HFFc6 (cell line): ENCODE data around the gene CHRNA3. TPM values are rescaled to one million over a fixed set of nuclear protein-coding genes. Genes with fewer than 3 reads are reported as not detected.

ENCODE experiments used
- DNase-seq: peaks from one replicate; pipeline ENCODE4 v3.0.0-alpha.2; 2018
- H3K27ac Mint-ChIP-seq: 2 replicates; pipeline ENCODE4 v1.8.0; 2020; ENCODE audit warnings: mild to moderate bottlenecking, mixed read lengths
- H3K27me3 Mint-ChIP-seq: 2 replicates; pipeline ENCODE4 v1.8.0; 2021; ENCODE audit warnings: mild to moderate bottlenecking, moderate library complexity, mixed read lengths; ENCODE audit not compliant: insufficient read depth
- H3K36me3 Mint-ChIP-seq: 2 replicates; pipeline ENCODE4 v1.8.0; 2021; ENCODE audit warnings: low read depth, mixed read lengths
- H3K4me1 Mint-ChIP-seq: 2 replicates; pipeline ENCODE4 v1.8.0; 2020; ENCODE audit warnings: low read depth, mixed read lengths
- H3K4me3 Mint-ChIP-seq: 2 replicates; pipeline ENCODE4 v1.8.0; 2020; ENCODE audit warnings: mild to moderate bottlenecking, moderate library complexity, mixed read lengths
- H3K9me3 Mint-ChIP-seq: 2 replicates; pipeline ENCODE4 v1.8.0; 2020; ENCODE audit warnings: mild to moderate bottlenecking, mixed read lengths
- CTCF ChIP-seq: fragments of 200-600 bp; sonication (generic); IDR thresholded peaks from 2 replicates; pipeline ENCODE4 v1.5.0; 2021; ENCODE audit warnings: antibody characterized with exemption, mild to moderate bottlenecking
- total RNA-seq, 6 experiments: library from RNA; stranded (reverse); fragmentation: NEBNext Ultra II Directional; extraction: Animal tissue kit (Norgen Biotek cat#: 25700); gene quantifications; 2 replicates in 1 of 6; 3 replicates in 5 of 6; pipeline ENCODE4 v1.2.3, GENCODE V29; 2021

Gene CHRNA3
- total RNA-seq, 6 experiments from 2014 or later, result not detected

- H3K27ac Mint-ChIP-seq, result no peak overlapping the region
- no peak overlapping the region for H3K4me3 Mint-ChIP-seq
- no peaks in the 10 kb centered on the region for H3K4me1 Mint-ChIP-seq
- H3K9me3 Mint-ChIP-seq, result peaks cover 13% of the 10 kb centered on the region
- DNase-seq, result no peak
- H3K27me3 Mint-ChIP-seq, result peaks cover 47% of the 10 kb centered on the region
- H3K36me3 Mint-ChIP-seq, result peaks cover 8% of the 10 kb centered on the region
- no peak for TF ChIP-seq CTCF
Measured at GRCh38 chr15:78630886-78631633, 10.3 kb upstream of the CHRNA3 start.

- H3K4me3 Mint-ChIP-seq, result no peak overlapping the region
- H3K4me1 Mint-ChIP-seq, result no peaks in the 10 kb centered on the region
- no peak overlapping the region for H3K27ac Mint-ChIP-seq
- no peak for DNase-seq
- peaks cover 13% of the 10 kb centered on the region for H3K9me3 Mint-ChIP-seq
- peaks cover 44% of the 10 kb centered on the region for H3K27me3 Mint-ChIP-seq
- no peak for TF ChIP-seq CTCF
- H3K36me3 Mint-ChIP-seq, result peaks cover 8% of the 10 kb centered on the region
Measured at GRCh38 chr15:78629716-78630065, 8.9 kb upstream of the CHRNA3 start.

GRCh38 chr15:78629031-78629715 is 8.4 kb upstream of the CHRNA3 start:
- H3K36me3 Mint-ChIP-seq, result peaks cover 8% of the 10 kb centered on the region
- no peak overlapping the region for H3K27ac Mint-ChIP-seq
- no peaks in the 10 kb centered on the region for H3K4me1 Mint-ChIP-seq
- H3K9me3 Mint-ChIP-seq, result peaks cover 13% of the 10 kb centered on the region
- no peak for DNase-seq
- no peak overlapping the region for H3K4me3 Mint-ChIP-seq
- TF ChIP-seq CTCF, result no peak
- H3K27me3 Mint-ChIP-seq, result peaks cover 44% of the 10 kb centered on the region

- H3K27ac Mint-ChIP-seq, result no peak overlapping the region
- peaks cover 7% of the 10 kb centered on the region for H3K9me3 Mint-ChIP-seq
- H3K4me3 Mint-ChIP-seq, result no peak overlapping the region
- no peak for TF ChIP-seq CTCF
- no peak for DNase-seq
- H3K36me3 Mint-ChIP-seq, result peaks cover 3% of the 10 kb centered on the region; the same call in 1 of the 2 replicates
- H3K27me3 Mint-ChIP-seq, result peaks cover 47% of the 10 kb centered on the region
- H3K4me1 Mint-ChIP-seq, result no peaks in the 10 kb centered on the region
Measured at GRCh38 chr15:78628227-78628626, 7.4 kb upstream of the CHRNA3 start.

GRCh38 chr15:78627348-78627747 is 6.6 kb upstream of the CHRNA3 start:
- Mint-ChIP-seq H3K27me3 (peaks cover 44% of the 10 kb centered on the region), H3K4me3 (no peak overlapping the region), H3K9me3 (no peaks in the 10 kb centered on the region), H3K36me3 (no peaks in the 10 kb centered on the region), H3K4me1 (no peaks in the 10 kb centered on the region), H3K27ac (no peak overlapping the region)
- no peak for DNase-seq
- TF ChIP-seq CTCF, result no peak
